Endothelial cell of umbilical vein (primary cell): ENCODE measurements around the gene LHFPL2. TPM values are rescaled to one million over a fixed set of nuclear protein-coding genes. Genes with fewer than 3 reads are reported as not detected.

Experiments
- BruUV-seq: library from RNA; stranded (reverse); fragments of 400-500 nt; replicated peaks from 2 replicates; lab custom pipeline; 2021; lab: Mats Ljungman, UMichigan
- CTCF ChIA-PET: fragments of 300-600, 350-600 bp; sonication (Branson Sonifier 250); formaldehyde crosslinking; loops from one replicate; lab custom pipeline; 2021; ENCODE audit warnings: antibody characterized with exemption, inconsistent platforms; lab: Charles Lee
- POLR2A ChIA-PET: fragments of 300-600, 350-600 bp; sonication (Branson Sonifier 250); formaldehyde crosslinking; loops from one replicate; lab custom pipeline; 2021; ENCODE audit warnings: antibody characterized with exemption, inconsistent platforms; lab: Charles Lee
- DNase-seq: peaks from one replicate; pipeline ENCODE4 v3.0.0-alpha.2; 2011; ENCODE audit warnings: low read depth, low spot score
- FAIRE-seq: peaks from 2 replicates; lab custom pipeline; 2011; peaks lifted over from hg19 to GRCh38; lab: Jason Lieb, UNC
- H2AFZ ChIP-seq: 2 replicates; pipeline ENCODE4 v1.6.0; 2012; ENCODE audit warnings: low read depth, low read length, control low read depth, inconsistent platforms
- H3K27ac ChIP-seq: 2 replicates; pipeline ENCODE4 v1.5.1; 2011; ENCODE audit warnings: low read depth, mild to moderate bottlenecking, control low read depth, low read length, moderate library complexity; ENCODE audit not compliant: insufficient read depth
- H3K27me3 ChIP-seq, 2 experiments: 2 replicates each; pipeline versions ENCODE4 v1.6.0 to v1.6.1; 2011; ENCODE audit warnings: low read length in 2 of 2, mixed read lengths in 1 of 2; ENCODE audit not compliant: control insufficient read depth in 2 of 2, insufficient read depth in 2 of 2
- H3K36me3 ChIP-seq, 2 experiments: 2 replicates in 1 of 2; 3 replicates in 1 of 2; pipeline ENCODE4 v1.5.1; 2011; ENCODE audit warnings: low read length in 2 of 2, mild to moderate bottlenecking in 1 of 2, moderate library complexity in 1 of 2; ENCODE audit not compliant: control insufficient read depth in 2 of 2, insufficient read depth in 2 of 2; ENCODE audit errors: extremely low read depth in 1 of 2
- H3K4me1 ChIP-seq: 3 replicates; pipeline ENCODE4 v1.5.1; 2011; ENCODE audit warnings: mild to moderate bottlenecking, low read length; ENCODE audit not compliant: control insufficient read depth, insufficient read depth; ENCODE audit errors: extremely low read depth
- H3K4me2 ChIP-seq: 2 replicates; pipeline ENCODE4 v1.6.1; 2011; ENCODE audit warnings: low read length, control low read depth, mixed read lengths; ENCODE audit not compliant: insufficient read depth
- H3K4me3 ChIP-seq, 3 experiments: fragments of 200-600 bp in 1 of 3; sonication (generic), shearing (Covaris generic) in 1 of 3; replicated peaks in 1 of 3; 2 replicates each; pipeline ENCODE4 v1.5.1; 2011 to 2016; ENCODE audit warnings: control low read depth in 3 of 3, low read length in 3 of 3, mild to moderate bottlenecking in 2 of 3, inconsistent platforms in 1 of 3, low read depth in 1 of 3, moderate library complexity in 1 of 3; ENCODE audit not compliant: insufficient read depth in 1 of 3
- H3K79me2 ChIP-seq: 2 replicates; pipeline ENCODE4 v1.6.0; 2012; ENCODE audit warnings: low read length, inconsistent platforms; ENCODE audit not compliant: control insufficient read depth, insufficient read depth
- H3K9ac ChIP-seq: replicated peaks from 2 replicates; pipeline ENCODE3; 2011; ENCODE audit warnings: low read length, control low read depth; ENCODE audit not compliant: insufficient read depth; ENCODE audit errors: extremely low read depth
- H3K9me1 ChIP-seq: replicated peaks from 3 replicates; pipeline ENCODE4 v1.6.0; 2011; ENCODE audit warnings: mild to moderate bottlenecking, low read length; ENCODE audit not compliant: control insufficient read depth, insufficient read depth; ENCODE audit errors: extremely low read depth
- H3K9me3 ChIP-seq: replicated peaks from 2 replicates; pipeline ENCODE4 v1.5.1; 2012; ENCODE audit warnings: low read length, inconsistent platforms; ENCODE audit not compliant: control insufficient read depth, insufficient read depth
- H4K20me1 ChIP-seq: replicated peaks from 2 replicates; pipeline ENCODE3; 2011; ENCODE audit warnings: mild to moderate bottlenecking, low read length; ENCODE audit not compliant: control insufficient read depth, insufficient read depth; ENCODE audit errors: extremely low read depth
- CTCF ChIP-seq, 2 donors: IDR thresholded peaks; 1 replicate in 1 of 2; 2 replicates in 1 of 2; pipeline ENCODE4 v1.5.1; 2011; ENCODE audit warnings: low read length in 2 of 2, mild to moderate bottlenecking in 2 of 2, moderate library complexity in 2 of 2, control low read depth in 1 of 2, inconsistent platforms in 1 of 2, low read depth in 1 of 2; ENCODE audit not compliant: insufficient read depth in 1 of 2; ENCODE audit errors: extremely low read depth in 1 of 2
- EZH2 ChIP-seq: IDR thresholded peaks from 2 replicates; pipeline ENCODE4 v1.6.1; 2012; ENCODE audit warnings: borderline replicate concordance, low read depth, mild to moderate bottlenecking, moderate library complexity, low read length, inconsistent platforms; ENCODE audit not compliant: severe bottlenecking
- FOS ChIP-seq: IDR thresholded peaks from 2 replicates; pipeline ENCODE4 v1.6.1; 2011; ENCODE audit warnings: mild to moderate bottlenecking, low read length, moderate library complexity, borderline replicate concordance; ENCODE audit not compliant: insufficient read depth
- GATA2 ChIP-seq: IDR thresholded peaks from 2 replicates; pipeline ENCODE4 v1.7.0; 2011; ENCODE audit warnings: low read depth, mild to moderate bottlenecking, moderate library complexity, mixed read lengths, low read length; ENCODE audit not compliant: insufficient read length, insufficient read depth
- JUN ChIP-seq: IDR thresholded peaks from 2 replicates; pipeline ENCODE4 v1.6.1; 2011; ENCODE audit warnings: borderline replicate concordance, low read depth; ENCODE audit not compliant: insufficient read length, insufficient read depth
- MAX ChIP-seq: IDR thresholded peaks from 2 replicates; pipeline ENCODE4 v1.6.1; 2011; ENCODE audit not compliant: insufficient read depth, insufficient read length
- MYC ChIP-seq: IDR thresholded peaks from one replicate; pipeline ENCODE4 v1.6.1; 2011; ENCODE audit warnings: mild to moderate bottlenecking, low read depth, low read length
- POLR2A ChIP-seq: IDR thresholded peaks from 2 replicates; pipeline ENCODE4 v1.6.1; 2012; ENCODE audit warnings: low read depth, mild to moderate bottlenecking, control low read depth, low read length
- POLR2AphosphoS5 ChIP-seq: IDR thresholded peaks from 2 replicates; pipeline ENCODE4 v1.6.1; 2012; ENCODE audit warnings: low read depth, mild to moderate bottlenecking, control low read depth, low read length, moderate library complexity; ENCODE audit not compliant: insufficient read depth
- dilution Hi-C: fragments of 300-500 bp; cut with MboI; formaldehyde crosslinking; loops from one replicate; pipeline ENCODE4 v1.15.0; 2019; ENCODE audit warnings: low sequenced_read_pairs; ENCODE audit not compliant: extremely low pct_ligation_motif_present
- intact Hi-C: fragments of 100-400 bp; cut with micrococcal nuclease; formaldehyde crosslinking; loops from one replicate; pipeline ENCODE4 v1.10.0; 2022
- polyA plus RNA-seq, 4 experiments: library from polyadenylated mRNA; depleted of rRNA in 3 of 4; stranded (reverse) in 3 of 4; unstranded in 1 of 4; fragments of >200 nt; gene quantifications; 2 replicates each; pipeline versions ENCODE4 v1.2.1 to v1.2.3, GENCODE V29; 2011 to 2012; ENCODE audit warnings: missing spikeins in 1 of 4
- total RNA-seq: library from RNA; stranded (reverse); gene quantifications from 2 replicates; pipeline ENCODE4 v1.2.3, GENCODE V29; 2021

Gene LHFPL2
- total and polyA plus RNA-seq, 2 donors (not counting 3 experiments of a cell fraction or from before 2014, with no cell fraction given): 9.6 to 36.3 TPM

- H3K4me3 ChIP-seq: no peak overlapping the region
- H4K20me1 ChIP-seq: no peaks in the 10 kb centered on the region
- no peak overlapping the region for H3K9ac ChIP-seq
- TF ChIP-seq MAX: no peak
- no peak for TF ChIP-seq POLR2AphosphoS5
- no peak for TF ChIP-seq EZH2
- no peak for TF ChIP-seq POLR2A
- TF ChIP-seq CTCF (IDR thresholded peaks at IDR 0.05; ENCODE audit: extremely low read depth in 1 of 2, insufficient read depth in 1 of 2, low read depth in 1 of 2, low read length in 2 of 2): no peak
- TF ChIP-seq JUN: no peak
- TF ChIP-seq MYC: no peak
- TF ChIP-seq GATA2: no peak
- no peak for TF ChIP-seq FOS
- H3K4me2 ChIP-seq: no peak overlapping the region
- dilution Hi-C loops (no loop called here), intact Hi-C loops (no loop called here)
- no peak overlapping the region for H3K27ac ChIP-seq
- POLR2A ChIA-PET: no interaction called here
- CTCF ChIA-PET: no interaction called here
- peaks cover 37% of the 10 kb centered on the region for H3K4me1 ChIP-seq
- peaks cover 56% of the 10 kb centered on the region for H3K79me2 ChIP-seq
- H3K27me3 ChIP-seq: no peaks in the 10 kb centered on the region
- peaks cover 0 to 3% of the 10 kb centered on the region in 2 experiments for H3K36me3 ChIP-seq
- H2AFZ ChIP-seq: no peak overlapping the region
- no TSS peak for BruUV-seq
- no peaks in the 10 kb centered on the region for H3K9me3 ChIP-seq
- no peaks in the 10 kb centered on the region for H3K9me1 ChIP-seq
- FAIRE-seq (no peak), DNase-seq (no peak)
Observed at GRCh38 chr5:78644129-78644528, 4.4 kb downstream of the LHFPL2 start.
